HG03342 (cell line): ENCODE measurements around the gene STING1.
"Not testable (repeated sequence)": the region's sequence is repeated elsewhere in the genome, so short reads cannot be mapped to it uniquely, and the experiment has no call there.

ENCODE experiments used
- ATAC-seq: cut with Tn5 transposase; IDR thresholded peaks from one replicate; pipeline ENCODE4 v1.9.1; 2021; ENCODE audit warnings: mild to moderate bottlenecking, moderate library complexity; ENCODE audit not compliant: unreplicated experiment

The STING1 gene

DNA sequence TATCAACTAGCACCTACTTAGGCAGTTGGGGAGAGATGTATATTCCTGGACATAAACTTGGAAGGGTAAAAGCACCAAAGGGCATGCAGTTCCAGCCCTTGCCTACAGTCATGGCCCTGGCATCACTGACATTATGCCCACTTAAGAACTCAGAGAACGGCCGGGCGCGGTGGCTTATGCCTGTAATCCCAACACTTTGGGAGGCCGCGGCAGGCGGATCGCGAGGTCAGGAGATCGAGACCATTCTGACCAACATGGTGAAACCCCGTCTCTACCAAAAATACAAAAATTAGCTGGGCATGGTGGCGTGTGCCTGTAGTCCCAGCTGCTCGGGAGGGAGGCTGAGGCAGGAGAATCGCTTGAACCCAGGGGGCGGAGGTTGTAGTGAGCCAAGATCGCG, 42.1 kb downstream of the STING1 start:
- ATAC-seq: not testable (repeated sequence)

DNA sequence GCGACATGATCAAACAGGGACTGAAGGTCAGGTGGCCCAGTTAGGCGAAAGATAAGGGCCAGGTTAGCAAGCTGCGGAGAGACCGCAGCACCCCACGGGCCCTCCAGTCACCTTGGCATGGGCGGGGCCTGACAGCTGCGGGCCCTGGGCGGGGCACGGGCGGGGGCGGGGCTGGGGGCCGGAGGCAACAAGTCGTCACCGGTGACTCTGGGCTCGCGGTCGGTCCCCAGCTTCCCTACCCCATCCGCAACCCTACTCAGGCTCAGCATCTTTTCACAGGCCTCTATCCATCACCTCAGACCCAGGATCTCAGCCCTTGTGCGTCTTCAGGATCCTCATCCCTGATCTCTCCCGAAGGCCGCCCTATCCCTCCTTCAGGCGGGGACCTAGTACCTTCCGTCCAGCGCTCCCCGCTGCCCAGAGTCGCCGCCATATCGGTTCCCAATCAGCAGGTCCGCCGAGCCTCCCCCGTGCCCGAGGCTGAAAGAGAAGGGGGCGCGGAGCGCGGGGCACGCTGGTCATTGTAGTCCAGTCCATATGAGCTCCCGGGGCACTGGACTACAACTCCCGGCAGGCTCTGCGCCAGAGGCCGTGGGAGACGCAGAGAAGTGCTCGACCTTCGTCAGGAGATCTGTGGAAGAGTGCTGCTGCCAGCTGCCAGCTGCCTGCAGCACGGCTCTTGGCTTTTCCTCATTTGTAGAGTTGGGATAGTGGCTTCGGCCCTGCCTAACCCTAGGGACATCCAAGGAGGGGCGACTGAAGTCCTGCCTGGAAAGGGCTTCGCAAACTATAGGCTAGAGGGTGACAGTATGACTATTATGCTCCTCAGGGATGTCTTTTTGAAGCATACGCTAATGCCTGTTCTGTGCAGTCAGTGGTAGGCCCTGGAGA, 43.3 kb downstream of the STING1 start, which contains the start of gene DNAJC18:
DNAJC18 (minus strand) TSS at position 513 of the 891 bp plus-strand sequence; CDS start at position 433, 80 bp downstream.
- ATAC-seq: peak; percentile 87

DNA sequence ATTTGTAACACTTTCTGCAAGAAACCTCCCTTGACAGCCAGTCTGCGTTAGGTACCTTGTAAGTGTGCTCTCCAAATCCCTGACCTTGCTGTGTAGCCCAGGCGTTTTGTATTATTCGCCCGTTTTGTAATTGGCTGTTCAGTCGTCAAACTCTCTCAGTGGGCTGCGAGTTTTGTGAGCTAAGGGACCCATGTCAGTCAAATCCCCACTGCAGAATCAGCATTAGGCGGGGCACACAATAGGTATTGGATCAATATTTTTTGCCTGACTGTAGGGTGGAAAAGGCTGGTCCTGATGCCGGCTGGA, 43.9 kb downstream of the STING1 start:
- no peak for ATAC-seq

DNA sequence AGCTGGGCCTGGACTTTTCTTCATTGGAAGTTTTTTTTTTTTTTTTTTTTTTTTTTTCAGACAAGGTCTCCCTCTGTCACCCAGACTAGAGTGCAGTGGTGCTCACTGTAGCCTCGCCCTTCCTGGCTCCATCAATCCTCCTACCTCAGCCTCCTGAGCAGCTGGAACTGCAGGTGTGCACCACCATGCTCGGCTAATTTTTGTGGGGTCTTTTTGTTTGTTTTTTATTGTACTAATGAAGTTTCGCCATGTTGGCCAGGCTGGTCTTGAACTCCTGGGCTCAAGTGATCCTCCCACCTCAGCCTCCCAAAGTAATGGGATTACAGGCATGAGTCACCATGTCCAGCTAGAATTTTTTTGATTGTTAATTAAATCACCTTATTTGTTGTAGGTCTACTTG, 46.9 kb downstream of the STING1 start:
- ATAC-seq: no peak

DNA sequence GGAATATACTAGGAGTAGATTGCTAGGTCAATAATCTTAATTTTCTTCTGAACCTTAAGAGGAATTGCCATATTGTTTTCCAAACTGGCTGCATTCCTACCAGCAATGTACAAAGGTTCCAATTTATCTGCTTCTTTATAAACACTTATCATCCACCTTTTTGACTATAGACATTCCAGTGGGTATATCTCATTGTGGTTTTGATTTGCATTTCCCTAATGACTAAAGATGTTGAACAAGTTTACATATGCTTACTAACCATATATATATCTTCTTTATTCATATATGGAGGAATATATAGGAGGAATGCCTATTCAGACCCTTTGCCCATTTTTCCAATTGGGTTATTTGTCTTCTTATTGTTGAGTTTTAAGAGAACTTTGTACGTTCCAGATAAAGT, 50.9 kb downstream of the STING1 start:
- ATAC-seq: no peak

DNA sequence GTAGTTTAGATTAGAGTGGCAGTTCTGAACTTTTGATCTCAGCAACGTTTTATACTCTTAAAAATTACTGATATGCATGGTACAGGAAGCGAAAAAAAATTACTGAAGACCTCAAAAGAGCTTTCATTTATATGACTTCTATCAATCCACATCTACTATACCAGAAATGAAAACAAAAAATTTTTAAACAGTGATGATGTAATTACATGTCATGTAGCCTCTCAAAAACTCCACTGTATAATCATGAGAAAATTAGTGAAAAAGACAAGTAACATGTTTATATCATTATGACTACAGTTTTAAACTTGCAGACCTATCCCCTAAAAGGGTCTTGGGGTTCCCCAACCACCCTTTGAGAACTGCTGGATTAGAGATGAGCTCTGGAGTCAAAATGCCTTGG, 52.5 kb downstream of the STING1 start:
- no peak for ATAC-seq

DNA sequence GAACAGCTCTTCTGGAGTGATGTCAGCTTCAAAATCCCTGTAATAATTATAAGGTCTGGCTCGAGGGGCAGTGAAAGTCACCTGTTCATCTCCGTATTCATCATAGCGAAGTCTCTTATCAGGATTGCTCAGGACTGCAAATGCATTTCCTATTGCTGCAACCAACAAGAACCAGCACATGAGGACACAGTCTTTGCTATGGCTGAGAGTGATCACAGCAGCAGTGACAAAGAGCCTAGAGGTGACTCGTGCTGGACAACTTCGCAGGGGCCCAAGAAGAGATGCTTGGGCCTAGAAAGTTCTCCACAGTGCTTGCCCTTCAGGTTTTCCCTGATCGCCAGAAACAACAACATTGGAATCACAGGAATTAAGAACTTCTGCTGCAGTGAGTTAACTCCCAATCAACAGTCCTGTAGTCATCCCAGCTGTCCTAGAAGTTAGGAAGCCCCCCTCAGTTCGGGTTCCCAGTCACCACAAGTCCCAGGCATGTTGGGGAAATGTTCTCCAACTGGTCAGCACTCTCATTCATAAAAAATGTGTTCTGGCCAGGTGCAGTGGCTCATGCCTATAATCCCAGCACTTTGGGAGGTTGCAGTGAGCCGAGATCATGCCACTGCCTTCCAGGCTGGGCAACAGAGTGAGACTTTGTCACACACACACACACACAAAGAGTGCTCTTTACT, 56.2 kb downstream of the STING1 start:
- ATAC-seq: no peak
